RWPE2 (cell line): ENCODE data around the gene PLCH1.

ENCODE experiments used
- ATAC-seq: fragments of 200-7000 bp; cut with Tn5 transposase; 3 replicates; pipeline ENCODE4 v1.9.1; 2021; ENCODE audit warnings: low read depth
- DNase-seq: peaks from one replicate; pipeline ENCODE4 v3.0.0-alpha.2; 2020; ENCODE audit warnings: low spot score
- H3K27ac ChIP-seq: fragments of 450-650 bp; 2 replicates; pipeline ENCODE4 v1.5.1; 2017; ENCODE audit warnings: mild to moderate bottlenecking; ENCODE audit not compliant: poor library complexity, severe bottlenecking
- H3K27me3 ChIP-seq: fragments of 250-450 bp; sonication (Bioruptor Pico); 2 replicates; pipeline ENCODE4 v1.5.1; 2021; ENCODE audit warnings: mild to moderate bottlenecking, moderate library complexity; ENCODE audit not compliant: insufficient read depth, poor library complexity, severe bottlenecking
- H3K36me3 ChIP-seq: fragments of 250-450 bp; sonication (Bioruptor Pico); 2 replicates; pipeline ENCODE4 v1.5.1; 2020; ENCODE audit warnings: low read depth, mild to moderate bottlenecking, moderate library complexity
- H3K4me1 ChIP-seq: fragments of 250-450 bp; sonication (Bioruptor Pico); 2 replicates; pipeline ENCODE4 v1.5.1; 2021; ENCODE audit warnings: mild to moderate bottlenecking, moderate library complexity; ENCODE audit not compliant: insufficient read depth, poor library complexity, severe bottlenecking
- H3K4me3 ChIP-seq: fragments of 250-450 bp; sonication (Bioruptor Pico); 2 replicates; pipeline ENCODE4 v1.5.1; 2021; ENCODE audit warnings: mild to moderate bottlenecking, moderate library complexity; ENCODE audit not compliant: severe bottlenecking
- H3K9me3 ChIP-seq: fragments of 250-450 bp; sonication (Bioruptor Pico); 2 replicates; pipeline ENCODE4 v1.5.1; 2021; ENCODE audit warnings: mild to moderate bottlenecking, moderate library complexity; ENCODE audit not compliant: severe bottlenecking
- CTCF ChIP-seq: fragments of 450-650 bp; IDR thresholded peaks from one replicate; pipeline ENCODE4 v1.5.1; 2017; ENCODE audit warnings: mild to moderate bottlenecking, moderate library complexity; ENCODE audit not compliant: poor library complexity, severe bottlenecking

The PLCH1 gene

DNA sequence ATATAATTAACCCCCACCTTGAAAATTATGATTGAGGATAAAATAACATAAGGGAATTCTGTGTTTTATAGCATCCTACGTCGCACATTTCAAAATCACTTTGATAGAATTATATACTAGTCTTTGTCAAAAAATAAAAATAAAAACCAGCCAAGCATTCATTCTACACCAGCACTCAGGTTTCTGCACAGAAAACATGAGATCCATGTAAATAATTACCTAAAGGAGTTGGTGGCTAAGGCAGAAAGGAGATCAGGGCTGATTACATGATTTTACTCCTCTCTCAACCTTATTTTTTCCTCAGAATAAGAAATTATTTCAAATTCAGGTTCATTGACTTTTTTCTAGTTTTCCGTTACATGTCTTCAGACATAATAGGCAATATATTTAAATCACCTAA is 194.5 kb downstream of the PLCH1 start:
- Histone ChIP-seq H3K27me3 (no peaks in the 10 kb centered on the region), H3K4me1 (no peaks in the 10 kb centered on the region), H3K4me3 (no peak overlapping the region), H3K36me3 (no peaks in the 10 kb centered on the region), H3K27ac (no peak overlapping the region), H3K9me3 (no peaks in the 10 kb centered on the region)
- no peak for ATAC-seq
- no peak for DNase-seq
- TF ChIP-seq CTCF = no peak

- H3K27ac ChIP-seq = no peak overlapping the region
These were observed 195.8 kb downstream of the PLCH1 start for GRCh38 chr3:155549087-155549486.

GRCh38 chr3:155548195-155548594 is 196.7 kb downstream of the PLCH1 start:
- Histone ChIP-seq H3K36me3 (no peaks in the 10 kb centered on the region), H3K4me3 (no peak overlapping the region), H3K27me3 (no peaks in the 10 kb centered on the region), H3K27ac (no peak overlapping the region), H3K4me1 (no peaks in the 10 kb centered on the region), H3K9me3 (no peaks in the 10 kb centered on the region)
- ATAC-seq (peak; percentile 56; the same call in 2 of the 3 replicates), DNase-seq (no peak)
- no peak for TF ChIP-seq CTCF

More at GRCh38 chr3:155549087-155549486, 195.8 kb downstream of the PLCH1 start:
- ATAC-seq (no peak), DNase-seq (no peak)
- no peaks in the 10 kb centered on the region for H3K36me3 ChIP-seq
- no peak for TF ChIP-seq CTCF
- H3K9me3 ChIP-seq = no peaks in the 10 kb centered on the region
- no peaks in the 10 kb centered on the region for H3K4me1 ChIP-seq
- no peak overlapping the region for H3K4me3 ChIP-seq
- no peaks in the 10 kb centered on the region for H3K27me3 ChIP-seq

- no peak for TF ChIP-seq CTCF
- no peak for DNase-seq
- Histone ChIP-seq H3K27ac (no peak overlapping the region), H3K4me1 (no peaks in the 10 kb centered on the region), H3K4me3 (no peak overlapping the region), H3K36me3 (no peaks in the 10 kb centered on the region), H3K9me3 (peaks cover 3% of the 10 kb centered on the region), H3K27me3 (no peaks in the 10 kb centered on the region)
- ATAC-seq = no peak
These were observed 209.8 kb downstream of the PLCH1 start for GRCh38 chr3:155535098-155535497.

DNA sequence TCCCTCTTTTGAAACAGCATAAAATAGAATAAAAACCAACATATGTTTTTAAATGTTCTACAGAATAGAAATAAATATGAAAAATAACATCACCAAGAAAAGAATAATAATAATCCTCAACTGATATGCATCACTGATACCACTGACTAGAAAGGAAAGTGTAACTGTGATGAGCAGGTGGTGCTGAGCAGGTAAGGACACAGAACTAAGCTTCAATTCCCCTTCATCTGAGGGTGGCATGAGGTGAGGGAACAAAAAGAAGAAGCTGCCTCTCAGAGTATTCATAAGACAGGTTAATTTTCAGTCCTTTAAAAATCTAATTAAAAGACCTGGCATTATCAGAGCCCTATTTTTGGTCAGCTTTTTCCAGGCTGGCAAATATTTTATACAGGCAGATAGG is 216.3 kb downstream of the PLCH1 start:
- H3K4me3 ChIP-seq = no peak overlapping the region
- H3K27ac ChIP-seq = no peak overlapping the region
- H3K9me3 ChIP-seq = peaks cover 3% of the 10 kb centered on the region
- H3K27me3 ChIP-seq = no peaks in the 10 kb centered on the region
- no peak for TF ChIP-seq CTCF
- H3K4me1 ChIP-seq = no peaks in the 10 kb centered on the region
- no peaks in the 10 kb centered on the region for H3K36me3 ChIP-seq
- ATAC-seq (no peak), DNase-seq (no peak)
